NOMO-1 treated with dmso at 0.1 percent for 144 hours (cell line): ENCODE results near the gene SHROOM3.
"Not testable (repeated sequence)": the region's sequence is repeated elsewhere in the genome, so short reads cannot be mapped to it uniquely, and the experiment has no call there.

Experiments used
- DNase-seq: peaks from one replicate; lab custom pipeline; 2025; ENCODE audit not compliant: unreplicated experiment; lab: John Stamatoyannopoulos, UW

Gene SHROOM3

DNA sequence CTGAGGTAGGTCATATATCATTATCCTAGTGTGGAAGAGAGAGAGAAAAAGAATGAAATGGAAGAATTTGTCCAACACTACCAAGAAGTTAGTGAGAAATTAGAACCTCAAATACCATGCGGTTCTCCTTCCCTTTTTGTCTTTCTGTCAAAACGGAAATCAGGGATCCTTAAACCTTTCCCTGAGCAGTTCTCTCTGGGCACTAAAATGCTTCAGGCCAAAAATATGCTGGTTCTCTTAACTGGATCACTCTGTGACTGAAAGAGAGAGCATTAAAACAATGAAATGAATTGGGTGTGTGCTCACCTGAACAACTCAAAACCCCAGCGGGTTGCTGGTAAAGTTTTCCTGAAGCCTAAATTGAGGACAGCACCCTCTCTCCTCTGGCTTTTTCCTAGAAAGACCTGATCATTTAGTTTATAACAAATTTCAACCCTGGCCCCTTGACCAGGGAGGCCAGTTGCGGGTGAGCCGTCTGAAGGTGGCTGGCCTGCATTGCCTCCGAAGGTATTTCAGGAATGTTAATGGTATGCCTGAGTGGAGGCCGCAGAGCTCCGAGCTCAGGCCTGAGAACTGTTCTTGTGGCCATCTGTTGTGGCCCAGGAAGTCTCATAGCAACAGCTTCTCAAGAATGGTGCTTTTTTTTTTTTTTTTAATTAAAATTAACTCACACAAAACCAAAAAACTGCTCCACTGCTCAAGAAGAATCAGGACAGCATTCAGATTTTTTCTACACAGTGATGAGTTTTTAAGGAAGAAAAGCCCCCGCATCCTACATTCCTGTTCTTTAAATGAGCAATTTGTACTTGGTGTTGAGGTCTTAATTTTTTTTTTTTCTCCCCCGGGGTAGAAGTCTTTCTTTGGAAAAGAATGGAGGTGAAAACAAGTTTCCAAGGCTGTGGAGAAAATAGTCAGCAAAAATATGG lies 155.1 kb downstream of the SHROOM3 start:
- no peak for DNase-seq

GRCh38 chr4:76590798-76591281 lies 155.8 kb downstream of the SHROOM3 start:
- no peak for DNase-seq

DNA sequence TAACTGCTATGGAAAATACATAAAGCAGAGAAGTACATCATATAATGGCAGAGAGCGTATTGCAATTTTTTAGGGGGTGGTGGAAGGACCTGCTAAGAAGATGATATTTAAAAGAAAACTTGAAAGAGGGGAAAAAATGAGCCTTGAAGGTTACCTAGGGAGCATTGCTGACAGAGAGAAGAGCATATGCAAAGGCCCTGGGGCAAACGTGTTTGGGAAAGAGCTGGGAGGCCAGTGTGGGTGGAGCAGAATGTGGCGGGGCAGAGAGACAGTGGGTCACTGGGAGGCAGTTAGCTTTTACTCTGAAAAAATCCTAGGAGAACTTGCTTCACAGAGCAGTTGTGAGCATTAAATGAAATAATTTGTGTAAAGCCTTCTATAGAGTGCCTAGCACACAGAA lies 157.0 kb downstream of the SHROOM3 start:
- no peak for DNase-seq

GRCh38 chr4:76592460-76592859 lies 157.4 kb downstream of the SHROOM3 start:
- no peak for DNase-seq

DNA sequence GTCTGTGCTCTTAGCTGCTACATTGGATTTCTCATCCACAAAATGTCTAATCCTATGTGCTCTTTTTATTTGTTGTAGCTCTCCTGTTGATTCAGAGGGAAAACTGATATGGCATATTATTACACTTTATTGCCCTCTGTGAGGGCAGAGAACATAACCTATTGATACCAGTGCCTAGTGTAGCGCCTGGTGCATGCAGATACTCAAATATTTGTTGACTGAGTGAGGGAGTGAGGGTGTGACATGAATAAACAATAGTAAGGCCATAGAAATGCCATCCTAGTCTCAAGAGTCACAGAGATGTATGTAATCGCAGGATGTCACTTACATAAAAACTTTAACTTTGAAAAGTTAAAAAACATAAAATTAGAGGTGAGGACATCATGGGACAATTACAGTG lies 159.1 kb downstream of the SHROOM3 start:
- DNase-seq: no peak

- DNase-seq: no peak
Observed at GRCh38 chr4:76595435-76595834, 160.4 kb downstream of the SHROOM3 start.

- DNase-seq: no peak
Observed at GRCh38 chr4:76596713-76597112, 161.7 kb downstream of the SHROOM3 start.

DNA sequence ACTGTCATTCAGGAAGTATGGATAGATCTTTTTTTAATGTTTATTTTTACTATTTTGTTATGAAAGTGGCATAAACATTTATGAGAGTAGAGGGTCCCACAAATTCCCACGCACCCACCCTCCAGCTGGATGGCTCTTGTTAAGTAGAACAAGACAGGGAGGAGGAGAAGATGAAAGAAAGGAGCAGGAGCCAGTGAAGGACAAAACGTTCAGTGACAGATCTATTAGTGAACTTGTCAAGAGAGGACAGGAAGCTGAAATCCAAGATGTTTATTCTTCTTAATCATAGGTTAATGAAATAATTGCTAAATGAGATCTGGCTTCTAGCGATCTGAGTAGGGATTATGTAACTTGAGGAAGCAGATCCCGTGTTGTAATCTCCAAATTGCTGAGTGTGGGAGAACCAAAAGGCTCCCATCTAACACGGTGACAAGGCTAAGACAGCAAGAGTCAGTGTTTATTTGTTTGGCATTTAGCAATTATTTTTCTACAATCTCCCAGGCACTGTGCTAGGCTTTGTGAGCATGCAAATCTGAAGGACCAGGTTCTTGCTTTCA lies 162.5 kb downstream of the SHROOM3 start:
- DNase-seq: peak; percentile 4

GRCh38 chr4:76600447-76600846 lies 165.4 kb downstream of the SHROOM3 start:
- DNase-seq: no peak

- peak; percentile 31 for DNase-seq
Observed at GRCh38 chr4:76601791-76602190, 166.8 kb downstream of the SHROOM3 start.

DNA sequence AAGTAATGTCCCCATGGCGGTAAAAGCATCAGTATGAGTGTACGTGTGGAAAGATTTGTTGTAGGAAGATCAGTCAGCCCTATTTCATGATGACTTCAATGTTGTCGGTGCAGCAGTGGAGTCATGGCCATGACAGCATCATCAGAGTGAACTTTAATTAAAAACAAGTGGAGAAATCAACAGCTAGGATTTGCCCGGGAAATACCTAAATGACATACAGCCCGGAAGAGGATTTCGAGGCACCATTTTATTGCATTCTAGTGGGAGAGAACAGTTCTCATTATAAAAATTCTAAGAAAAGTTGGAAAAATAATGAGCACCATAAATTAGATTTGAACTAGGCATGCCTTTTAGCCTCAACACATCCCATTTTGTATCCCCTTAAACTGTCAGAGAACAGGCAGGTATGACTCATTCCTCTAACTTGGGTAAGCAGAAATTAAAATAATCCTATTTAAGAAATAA lies 170.1 kb downstream of the SHROOM3 start:
- no peak for DNase-seq

GRCh38 chr4:76606645-76607265 lies 171.7 kb downstream of the SHROOM3 start:
- no peak for DNase-seq

DNA sequence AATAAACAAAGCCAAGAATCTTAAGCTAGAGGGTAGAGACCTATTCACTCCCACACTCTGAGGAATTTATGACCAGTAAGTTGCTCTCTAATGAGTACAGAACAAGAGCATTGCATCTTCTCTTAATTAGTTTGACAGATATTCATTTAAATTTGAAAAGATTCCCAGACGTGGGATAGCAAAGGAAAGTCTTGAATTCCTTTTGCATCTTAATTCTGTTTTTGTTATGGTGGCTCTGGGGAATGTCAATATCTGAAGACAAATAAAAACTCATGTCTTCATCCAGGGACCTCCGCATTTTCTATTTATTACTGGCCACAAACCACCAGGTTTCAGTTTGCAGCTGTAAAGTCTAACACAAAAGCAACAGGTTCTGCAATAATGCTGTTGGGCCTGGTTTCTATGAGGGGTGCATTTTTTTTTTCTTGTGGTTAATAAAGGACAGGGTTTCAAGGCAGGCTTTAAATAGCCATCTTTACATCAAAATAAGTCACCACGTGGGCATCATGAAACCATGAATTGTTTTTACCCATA lies 172.3 kb downstream of the SHROOM3 start:
- peak; percentile 51 for DNase-seq

DNA sequence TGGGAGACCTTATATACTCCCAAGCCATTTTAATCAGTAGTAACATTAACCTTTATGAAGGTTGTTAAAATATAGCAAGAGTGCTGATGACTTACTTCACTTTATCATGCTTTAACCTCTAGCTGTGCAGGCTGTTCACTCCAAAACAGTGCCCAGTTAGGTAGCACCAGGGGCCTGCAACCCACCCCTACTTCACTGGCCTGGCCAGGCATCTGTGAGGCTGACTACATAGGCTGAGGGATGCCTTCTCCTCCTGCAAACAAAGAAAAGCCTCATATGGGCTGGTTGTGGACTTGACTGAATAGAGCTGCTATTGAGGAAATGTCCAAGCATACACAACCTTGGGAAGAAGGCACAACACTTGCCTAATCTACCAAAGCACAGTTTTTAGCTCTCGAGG lies 172.8 kb downstream of the SHROOM3 start:
- DNase-seq: no peak

- DNase-seq: not testable (repeated sequence)
Observed at GRCh38 chr4:76608549-76608948, 173.5 kb downstream of the SHROOM3 start.

DNA sequence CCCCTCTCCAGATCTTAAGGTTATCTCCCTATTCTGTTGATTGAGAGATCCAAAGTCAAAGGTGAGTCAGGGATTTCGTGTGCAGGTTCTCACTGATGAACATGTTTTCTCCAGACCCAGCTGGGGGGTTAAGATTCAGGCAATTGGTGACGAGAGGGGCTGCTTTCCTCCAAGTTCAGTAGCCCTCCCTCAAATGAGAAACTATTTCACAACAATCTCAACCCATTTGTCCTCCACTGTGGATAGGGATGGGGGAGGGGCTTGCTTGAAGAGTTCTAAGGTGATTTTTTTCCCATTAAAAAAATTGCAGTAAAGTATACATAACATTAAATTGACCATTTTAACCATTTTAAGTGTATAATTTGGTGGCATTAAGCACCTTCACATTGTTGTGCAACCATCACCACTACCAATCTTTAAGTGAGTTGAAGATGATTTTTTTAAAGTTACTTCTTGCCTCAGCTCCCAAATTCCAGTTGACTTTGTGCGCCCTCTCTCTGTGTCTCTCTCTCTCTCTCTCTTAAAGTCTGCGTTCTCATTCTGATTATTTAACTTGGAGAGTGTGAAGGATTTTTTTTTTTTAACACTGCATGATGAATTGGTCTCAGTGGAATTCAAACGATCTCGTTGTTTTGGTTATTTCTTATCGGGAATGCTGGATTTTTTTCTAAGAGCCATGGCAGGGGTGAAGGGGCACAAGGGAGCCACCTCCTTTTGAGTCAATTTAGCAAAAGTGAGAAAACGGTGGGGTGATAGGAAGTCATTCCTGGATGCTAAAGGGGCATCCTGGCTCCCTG lies 175.9 kb downstream of the SHROOM3 start:
- no peak for DNase-seq

DNA sequence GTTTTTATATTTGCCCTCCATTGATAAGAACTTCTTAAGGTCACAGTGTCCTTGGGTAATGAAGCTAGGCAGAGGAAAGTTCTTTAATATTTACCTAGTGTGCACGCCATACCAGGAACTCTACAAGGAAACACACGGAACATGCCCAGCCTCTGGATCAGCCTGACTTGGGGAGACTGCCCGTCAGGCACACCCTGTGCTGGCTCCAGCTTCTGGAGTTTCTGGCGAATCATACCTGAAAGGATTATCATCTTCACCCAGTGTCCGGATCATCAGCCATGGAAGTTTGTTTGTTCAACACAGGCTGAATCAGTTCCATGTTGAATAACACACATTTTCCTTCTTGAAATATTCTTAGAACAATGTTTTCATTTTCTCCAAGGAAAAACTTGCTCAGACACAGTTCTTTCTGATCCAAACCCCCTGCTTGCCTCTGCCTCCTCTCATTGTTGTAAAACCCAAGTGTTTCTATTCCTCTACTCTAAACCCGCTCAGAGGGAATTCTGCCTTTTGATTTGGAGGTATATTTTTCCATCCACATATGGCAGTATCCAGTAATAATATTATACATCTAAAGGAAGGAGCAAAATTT lies 176.7 kb downstream of the SHROOM3 start:
- no peak for DNase-seq

- DNase-seq: no peak
Observed at GRCh38 chr4:76614589-76614988, 179.6 kb downstream of the SHROOM3 start.

DNA sequence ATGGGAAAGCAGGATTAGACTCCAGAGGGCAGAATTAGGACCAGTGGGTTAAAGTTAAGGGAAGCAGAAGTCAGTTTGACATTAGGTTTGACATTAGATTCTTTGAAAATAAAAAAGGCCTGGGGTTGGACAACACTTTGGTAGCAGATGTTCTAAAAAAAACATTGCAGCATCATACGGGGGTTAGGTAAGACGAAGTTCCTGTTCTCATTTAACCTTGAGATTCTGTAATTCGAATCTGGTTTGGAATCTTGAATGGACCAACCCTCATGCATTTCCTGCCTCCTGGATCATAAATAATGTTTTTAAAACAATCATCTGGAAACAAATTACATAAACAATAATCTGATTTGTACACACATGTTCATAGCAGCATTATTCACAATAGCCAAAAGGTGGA lies 181.0 kb downstream of the SHROOM3 start:
- peak; percentile 25 for DNase-seq

DNA sequence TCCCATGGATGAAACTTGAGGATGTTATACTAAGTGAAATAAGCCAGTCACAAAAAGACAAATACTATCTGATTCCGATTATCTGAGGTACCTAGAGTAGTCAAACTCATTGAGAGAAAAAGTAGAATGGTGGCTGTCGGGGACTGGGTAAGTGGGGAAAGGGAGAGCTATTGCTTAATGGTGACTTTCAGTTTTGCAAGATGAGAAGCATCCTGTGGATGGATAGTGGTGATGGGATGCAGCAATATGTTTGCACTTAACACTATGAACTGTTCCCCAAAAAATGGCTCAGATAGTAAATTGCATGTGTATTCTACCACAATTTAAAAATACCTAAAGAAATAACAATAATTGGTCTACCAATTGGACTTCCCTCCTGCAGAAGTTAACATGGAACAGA lies 181.5 kb downstream of the SHROOM3 start:
- DNase-seq: peak; percentile 29
